Epithelial cell of esophagus (primary cell): ENCODE measurements around the gene FAHD1.
A peak's percentile ranks its signal among the peaks of the same experiment; 100 is the strongest.

ENCODE experiments used
- DNase-seq: peaks from one replicate; pipeline ENCODE4 v3.0.0; 2010; ENCODE audit warnings: low read depth
- H3K4me3 ChIP-seq: 2 replicates; pipeline ENCODE4 v1.5.1; 2011; ENCODE audit warnings: mild to moderate bottlenecking, low read length, control low read depth
- CTCF ChIP-seq: IDR thresholded peaks from 2 replicates; pipeline ENCODE4 v1.5.1; 2011; ENCODE audit warnings: low read depth, mild to moderate bottlenecking, low read length, control low read depth, inconsistent platforms; ENCODE audit not compliant: insufficient read depth; ENCODE audit errors: missing control alignments

FAHD1 gene

GRCh38 chr16:1787056-1787321 is 40.0 kb upstream of the FAHD1 start:
- TF ChIP-seq CTCF, result no peak
- H3K4me3 ChIP-seq, result no peak overlapping the region
- DNase-seq, result no peak

- no peak for TF ChIP-seq CTCF
- no peak for DNase-seq
- H3K4me3 ChIP-seq, result no peak overlapping the region
Observed at GRCh38 chr16:1787322-1788094, 39.5 kb upstream of the FAHD1 start.

- no peak overlapping the region for H3K4me3 ChIP-seq
- no peak for TF ChIP-seq CTCF
- DNase-seq, result no peak
Observed at GRCh38 chr16:1788095-1788707, 38.8 kb upstream of the FAHD1 start.

- peak; percentile 44 for DNase-seq
- H3K4me3 ChIP-seq, result no peak overlapping the region
- TF ChIP-seq CTCF, result no peak
Observed at GRCh38 chr16:1788708-1789100, 38.3 kb upstream of the FAHD1 start.

- no peak overlapping the region for H3K4me3 ChIP-seq
- DNase-seq, result no peak
- no peak for TF ChIP-seq CTCF
Observed at GRCh38 chr16:1789643-1790045, 37.4 kb upstream of the FAHD1 start.

GRCh38 chr16:1790261-1790610 is 36.8 kb upstream of the FAHD1 start:
- no peak for TF ChIP-seq CTCF
- no peak for DNase-seq
- H3K4me3 ChIP-seq, result no peak overlapping the region
